HEK293 (cell line): ENCODE measurements around the gene TP73.
A peak's percentile ranks its signal among the peaks of the same experiment; 100 is the strongest.

Source experiments
- CTCF ChIA-PET: fragments of 350-600 bp; formaldehyde crosslinking; extraction: SDS; loops from one replicate; lab custom pipeline; 2021; ENCODE audit warnings: antibody characterized with exemption; lab: Yijun Ruan, JAX
- POLR2A ChIA-PET: fragments of 300-600 bp; formaldehyde crosslinking; extraction: SDS; loops from one replicate; lab custom pipeline; 2020; ENCODE audit warnings: antibody characterized with exemption, inconsistent platforms; lab: Yijun Ruan, JAX
- H3K27ac ChIP-seq: fragments of 200-500 bp; sonication (Bioruptor generic); 2 replicates; pipeline ENCODE4 v1.5.1; 2014; ENCODE audit warnings: low read depth, low read length, control low read depth, inconsistent platforms; ENCODE audit errors: extremely low read depth
- H3K36me3 ChIP-seq, 2 experiments: fragments of 200-500 bp in 1 of 2; sonication (Bioruptor generic) in 1 of 2; 1 replicate in 1 of 2; 2 replicates in 1 of 2; pipeline ENCODE4 v1.5.1; 2014 to 2017; ENCODE audit warnings: inconsistent platforms in 2 of 2, low read length in 2 of 2; ENCODE audit not compliant: control insufficient read depth in 2 of 2, insufficient read depth in 1 of 2
- H3K4me1 ChIP-seq: fragments of 200-500 bp; sonication (Bioruptor generic); 2 replicates; pipeline ENCODE4 v1.5.1; 2014; ENCODE audit warnings: mild to moderate bottlenecking, low read length, inconsistent platforms; ENCODE audit not compliant: control insufficient read depth, insufficient read depth
- H3K4me3 ChIP-seq: 2 replicates; pipeline ENCODE4 v1.5.1; 2011; ENCODE audit warnings: low read depth, mild to moderate bottlenecking, control low read depth, low read length, moderate library complexity
- H3K9me3 ChIP-seq: fragments of 200-500 bp; sonication (Bioruptor generic); 2 replicates; pipeline ENCODE4 v1.5.1; 2014; ENCODE audit warnings: low read depth, low read length, inconsistent platforms; ENCODE audit not compliant: control insufficient read depth, insufficient read depth
- GLI2 ChIP-seq: fragments of 450-650 bp; formaldehyde crosslinking; IDR thresholded peaks from 2 replicates; pipeline ENCODE4; 2017; ENCODE audit warnings: missing biosample characterization, missing genetic modification characterization, low read depth, borderline replicate concordance
- KLF1 ChIP-seq: fragments of 450-650 bp; formaldehyde crosslinking; IDR thresholded peaks from 2 replicates; pipeline ENCODE4 v1.5.1; 2016; ENCODE audit warnings: missing biosample characterization, missing genetic modification characterization
- KLF16 ChIP-seq: fragments of 450-650 bp; formaldehyde crosslinking; IDR thresholded peaks from 2 replicates; pipeline ENCODE4 v1.5.1; 2017; ENCODE audit warnings: missing biosample characterization, missing genetic modification characterization
- TCF7L2 ChIP-seq: IDR thresholded peaks from 2 replicates; pipeline ENCODE4 v1.6.1; 2011; ENCODE audit warnings: low read depth, mild to moderate bottlenecking, inconsistent platforms, low read length, moderate library complexity, borderline replicate concordance
- TRIM28 ChIP-seq: IDR thresholded peaks from 2 replicates; pipeline ENCODE4 v1.6.1; 2011; ENCODE audit warnings: low read length, control low read depth, borderline replicate concordance
- ZBTB11 ChIP-seq: fragments of 450-650 bp; formaldehyde crosslinking; conservative IDR thresholded peaks from 2 replicates; pipeline ENCODE4 v1.5.1; 2016; ENCODE audit warnings: low read depth, missing biosample characterization, missing genetic modification characterization
- ZBTB8A ChIP-seq: fragments of 450-650 bp; formaldehyde crosslinking; IDR thresholded peaks from 2 replicates; pipeline ENCODE4 v1.5.1; 2016; ENCODE audit warnings: missing biosample characterization, missing genetic modification characterization
- ZFHX2 ChIP-seq: fragments of 450-650 bp; formaldehyde crosslinking; conservative IDR thresholded peaks from 2 replicates; pipeline ENCODE4 v1.5.1; 2016; ENCODE audit warnings: missing biosample characterization, missing genetic modification characterization
- ZIC2 ChIP-seq: fragments of 450-650 bp; formaldehyde crosslinking; IDR thresholded peaks from 2 replicates; pipeline ENCODE4 v1.5.1; 2016; ENCODE audit warnings: missing biosample characterization, missing genetic modification characterization
- ZNF214 ChIP-seq: fragments of 450-650 bp; formaldehyde crosslinking; IDR thresholded peaks from 2 replicates; pipeline ENCODE4 v1.5.1; 2017; ENCODE audit warnings: missing biosample characterization, mild to moderate bottlenecking, missing genetic modification characterization, borderline replicate concordance
- ZNF274 ChIP-seq, 2 experiments: fragments of 200-500 bp in 1 of 2; fragments of 450-650 bp in 1 of 2; sonication (Bioruptor generic) in 1 of 2; formaldehyde crosslinking in 1 of 2; IDR thresholded peaks; 2 replicates each; pipeline versions ENCODE4 v1.5.1 to v1.6.1; 2014 to 2016; ENCODE audit warnings: borderline replicate concordance in 1 of 2, inconsistent platforms in 1 of 2, low read length in 1 of 2, missing biosample characterization in 1 of 2, missing genetic modification characterization in 1 of 2
- ZNF324 ChIP-seq: fragments of 450-650 bp; formaldehyde crosslinking; IDR thresholded peaks from 2 replicates; pipeline ENCODE4 v1.5.1; 2016; ENCODE audit warnings: missing biosample characterization, missing genetic modification characterization
- ZNF639 ChIP-seq: fragments of 450-650 bp; formaldehyde crosslinking; IDR thresholded peaks from 2 replicates; pipeline ENCODE4 v1.5.1; 2016; ENCODE audit warnings: missing biosample characterization, missing genetic modification characterization
- ZNF664 ChIP-seq: fragments of 450-650 bp; formaldehyde crosslinking; IDR thresholded peaks from 2 replicates; pipeline ENCODE4 v1.5.1; 2016; ENCODE audit warnings: missing biosample characterization, missing genetic modification characterization
- ZSCAN23 ChIP-seq: fragments of 450-650 bp; formaldehyde crosslinking; IDR thresholded peaks from 2 replicates; pipeline ENCODE4 v1.5.1; 2016; ENCODE audit warnings: missing biosample characterization, missing genetic modification characterization
- TF ChIP-seq, protein P1 (sequence below): fragments of 450-650 bp; formaldehyde crosslinking; IDR thresholded peaks from 2 replicates; pipeline ENCODE4 v1.5.1; 2017; ENCODE audit warnings: missing biosample characterization, missing genetic modification characterization
- TF ChIP-seq, protein P2 (sequence below): fragments of 450-650 bp; formaldehyde crosslinking; optimal IDR thresholded peaks from 2 replicates; pipeline ENCODE3; 2016; ENCODE audit warnings: missing biosample characterization, mild to moderate bottlenecking, missing genetic modification characterization
- TF ChIP-seq, protein P3 (sequence below): fragments of 450-650 bp; formaldehyde crosslinking; IDR thresholded peaks from 2 replicates; pipeline ENCODE4 v1.5.1; 2016; ENCODE audit warnings: missing biosample characterization, missing genetic modification characterization
- TF ChIP-seq, protein P4 (sequence below): fragments of 450-650 bp; formaldehyde crosslinking; IDR thresholded peaks from 2 replicates; pipeline ENCODE4 v1.5.1; 2017; ENCODE audit warnings: missing biosample characterization, missing genetic modification characterization

TP73 gene

GRCh38 chr1:3608154-3608553 lies 44.2 kb upstream of the TP73 start:
- H3K4me1 ChIP-seq, result no peaks in the 10 kb centered on the region; the same call in 1 of the 2 replicates
- TF ChIP-seq ZBTB11 (tag by site-specific recombination) (no peak), ZNF274 (IDR thresholded peaks at IDR 0.05; ENCODE audit: low read length) (no peak), ZNF274 (tag by site-specific recombination; IDR thresholded peaks at IDR 0.05; ENCODE audit: borderline replicate concordance) (no peak), GLI2 (tag by site-specific recombination) (no peak), TCF7L2 (no peak), ZNF214 (no peak), TRIM28 (no peak), ZNF324 (no peak), KLF1 (tag by site-specific recombination) (no peak), ZBTB8A (no peak), KLF16 (tag by site-specific recombination) (no peak), ZNF639 (tag by site-specific recombination) (no peak)
- TF ChIP-seq, protein P1, sequence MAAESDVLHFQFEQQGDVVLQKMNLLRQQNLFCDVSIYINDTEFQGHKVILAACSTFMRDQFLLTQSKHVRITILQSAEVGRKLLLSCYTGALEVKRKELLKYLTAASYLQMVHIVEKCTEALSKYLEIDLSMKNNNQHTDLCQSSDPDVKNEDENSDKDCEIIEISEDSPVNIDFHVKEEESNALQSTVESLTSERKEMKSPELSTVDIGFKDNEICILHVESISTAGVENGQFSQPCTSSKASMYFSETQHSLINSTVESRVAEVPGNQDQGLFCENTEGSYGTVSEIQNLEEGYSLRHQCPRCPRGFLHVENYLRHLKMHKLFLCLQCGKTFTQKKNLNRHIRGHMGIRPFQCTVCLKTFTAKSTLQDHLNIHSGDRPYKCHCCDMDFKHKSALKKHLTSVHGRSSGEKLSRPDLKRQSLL, result no peak
- TF ChIP-seq, protein P2, sequence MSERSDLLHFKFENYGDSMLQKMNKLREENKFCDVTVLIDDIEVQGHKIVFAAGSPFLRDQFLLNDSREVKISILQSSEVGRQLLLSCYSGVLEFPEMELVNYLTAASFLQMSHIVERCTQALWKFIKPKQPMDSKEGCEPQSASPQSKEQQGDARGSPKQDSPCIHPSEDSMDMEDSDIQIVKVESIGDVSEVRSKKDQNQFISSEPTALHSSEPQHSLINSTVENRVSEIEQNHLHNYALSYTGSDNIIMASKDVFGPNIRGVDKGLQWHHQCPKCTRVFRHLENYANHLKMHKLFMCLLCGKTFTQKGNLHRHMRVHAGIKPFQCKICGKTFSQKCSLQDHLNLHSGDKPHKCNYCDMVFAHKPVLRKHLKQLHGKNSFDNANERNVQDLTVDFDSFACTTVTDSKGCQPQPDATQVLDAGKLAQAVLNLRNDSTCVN (tag by site-specific recombination), result no peak
- TF ChIP-seq, protein P3, sequence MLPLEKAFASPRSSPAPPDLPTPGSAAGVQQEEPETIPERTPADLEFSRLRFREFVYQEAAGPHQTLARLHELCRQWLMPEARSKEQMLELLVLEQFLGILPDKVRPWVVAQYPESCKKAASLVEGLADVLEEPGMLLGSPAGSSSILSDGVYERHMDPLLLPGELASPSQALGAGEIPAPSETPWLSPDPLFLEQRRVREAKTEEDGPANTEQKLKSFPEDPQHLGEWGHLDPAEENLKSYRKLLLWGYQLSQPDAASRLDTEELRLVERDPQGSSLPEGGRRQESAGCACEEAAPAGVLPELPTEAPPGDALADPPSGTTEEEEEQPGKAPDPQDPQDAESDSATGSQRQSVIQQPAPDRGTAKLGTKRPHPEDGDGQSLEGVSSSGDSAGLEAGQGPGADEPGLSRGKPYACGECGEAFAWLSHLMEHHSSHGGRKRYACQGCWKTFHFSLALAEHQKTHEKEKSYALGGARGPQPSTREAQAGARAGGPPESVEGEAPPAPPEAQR, result no peak
- POLR2A ChIA-PET, result no interaction called here

GRCh38 chr1:3609016-3609768 lies 43.1 kb upstream of the TP73 start:
- no peak overlapping the region for H3K4me3 ChIP-seq
- no peak overlapping the region for H3K27ac ChIP-seq
- H3K4me1 ChIP-seq, result no peaks in the 10 kb centered on the region; the same call in 1 of the 2 replicates
- no peaks in the 10 kb centered on the region for H3K9me3 ChIP-seq
- no peaks in the 10 kb centered on the region for H3K36me3 ChIP-seq
- POLR2A ChIA-PET, result no interaction called here
- TF ChIP-seq ZSCAN23, result no peak
- 0 out of 2 replicates have a peak, but pooled peaks have one; percentile 15 for TF ChIP-seq ZFHX2
- TF ChIP-seq ZIC2 (tag by site-specific recombination), result peak; percentile 52
- TF ChIP-seq, protein P4, sequence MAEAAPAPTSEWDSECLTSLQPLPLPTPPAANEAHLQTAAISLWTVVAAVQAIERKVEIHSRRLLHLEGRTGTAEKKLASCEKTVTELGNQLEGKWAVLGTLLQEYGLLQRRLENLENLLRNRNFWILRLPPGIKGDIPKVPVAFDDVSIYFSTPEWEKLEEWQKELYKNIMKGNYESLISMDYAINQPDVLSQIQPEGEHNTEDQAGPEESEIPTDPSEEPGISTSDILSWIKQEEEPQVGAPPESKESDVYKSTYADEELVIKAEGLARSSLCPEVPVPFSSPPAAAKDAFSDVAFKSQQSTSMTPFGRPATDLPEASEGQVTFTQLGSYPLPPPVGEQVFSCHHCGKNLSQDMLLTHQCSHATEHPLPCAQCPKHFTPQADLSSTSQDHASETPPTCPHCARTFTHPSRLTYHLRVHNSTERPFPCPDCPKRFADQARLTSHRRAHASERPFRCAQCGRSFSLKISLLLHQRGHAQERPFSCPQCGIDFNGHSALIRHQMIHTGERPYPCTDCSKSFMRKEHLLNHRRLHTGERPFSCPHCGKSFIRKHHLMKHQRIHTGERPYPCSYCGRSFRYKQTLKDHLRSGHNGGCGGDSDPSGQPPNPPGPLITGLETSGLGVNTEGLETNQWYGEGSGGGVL (tag by site-specific recombination), result no peak
- TF ChIP-seq ZNF664 (tag by site-specific recombination), result no peak
- no peak for TF ChIP-seq GLI2 (tag by site-specific recombination)
- TF ChIP-seq, all 188 proteins: peak for 2
- CTCF ChIA-PET, result interaction anchor here (0.9 to 2.4 kb wide), 3 partner anchors 10 to 118 kb away, joined by 3 to 10 read pairs (median 9); no protein-coding TSS in a partner anchor

More at GRCh38 chr1:3608154-3608553, 44.2 kb upstream of the TP73 start:
- no peak overlapping the region for H3K4me3 ChIP-seq
- CTCF ChIA-PET, result interaction anchor here (0.6 to 2.4 kb wide), 4 partner anchors 11 to 117 kb away, joined by 3 to 10 read pairs (median 3); no protein-coding TSS in a partner anchor
- H3K27ac ChIP-seq, result no peak overlapping the region
- H3K36me3 ChIP-seq, result no peaks in the 10 kb centered on the region
- no peaks in the 10 kb centered on the region for H3K9me3 ChIP-seq
